ENCODE measurements around the gene PPFIBP2. TPM values are rescaled to one million over a fixed set of nuclear protein-coding genes. Genes with fewer than 3 reads are reported as not detected.

Gene PPFIBP2
- polyA plus RNA-seq, 4 donors: 26.5 to 71.7 (median 62.4) TPM

GRCh38 chr11:7485186-7486097 lies 28.4 kb upstream of the PPFIBP2 start, which contains the start of gene OLFML1:
OLFML1 (plus strand) TSS chr11:7485506; CDS start chr11:7485876, 370 bp downstream.
- Histone ChIP-seq H3K36me3 (ENCODE audit: control insufficient read depth in 3 of 3, insufficient read depth in 2 of 3, low read depth in 1 of 3, low read length in 3 of 3) (no peaks in the 10 kb centered on the region), H3K27ac (ENCODE audit: low read depth in 1 of 3, low read length in 2 of 3) (peak within 1 kb of the TSS in 2 of 3 donors; percentile 40 to 50), H3K27me3 (ENCODE audit: control insufficient read depth in 3 of 3, insufficient read depth in 3 of 3, low read length in 3 of 3) (no peaks in the 10 kb centered on the region), H3K4me1 (ENCODE audit: control insufficient read depth in 3 of 3, insufficient read depth in 2 of 3, low read depth in 1 of 3, low read length in 2 of 3) (no peaks in the 10 kb centered on the region), H3K9me3 (ENCODE audit: control insufficient read depth in 2 of 2, insufficient read depth in 1 of 2, low read depth in 1 of 2, low read length in 1 of 2) (no peaks in the 10 kb centered on the region), H3K4me3 (ENCODE audit: low read depth in 1 of 3, low read length in 3 of 3) (peak within 1 kb of the TSS in 2 of 3 donors; percentile 29 to 46)
- DNase-seq (peak in 1 of 2 donors; percentile 26), FAIRE-seq (no peak)
- WGBS, 3 donors: 51 to 76% (median 67%) methylated on average over 15 of the region's 15 CpGs

DNA sequence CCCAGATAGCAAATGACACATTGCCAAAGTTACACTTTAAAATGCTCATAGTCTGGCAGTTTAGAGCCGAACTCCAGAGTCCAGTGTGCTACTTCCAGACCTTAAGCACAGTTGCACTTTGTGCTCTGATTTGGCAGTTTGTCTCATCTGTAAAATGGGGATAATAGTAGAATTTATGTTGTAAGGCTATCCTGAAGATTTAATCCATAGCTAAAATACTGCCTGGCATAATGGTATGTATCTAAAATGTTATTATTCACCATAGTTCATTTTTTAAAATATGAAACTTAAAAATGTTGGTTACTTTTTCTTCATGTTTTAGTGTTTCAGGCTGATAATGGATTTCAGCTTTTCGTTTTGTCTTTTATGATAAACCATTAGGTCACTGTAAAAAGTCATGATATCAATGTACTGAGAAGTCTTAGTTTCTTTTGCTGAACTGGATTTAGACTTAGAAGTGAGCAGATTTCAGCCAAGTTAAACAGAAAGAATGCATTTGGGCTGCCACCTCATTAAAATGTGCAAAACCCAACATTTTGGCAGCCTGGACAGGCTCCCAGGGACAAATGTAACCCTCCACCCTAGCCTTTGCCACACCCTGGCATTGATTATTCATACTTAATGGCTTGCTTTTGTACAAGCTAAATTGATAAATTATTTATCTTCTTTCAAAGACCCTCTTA lies 27.6 kb upstream of the PPFIBP2 start:
- FAIRE-seq (no peak), DNase-seq (peak in 1 of 2 donors; percentile 7)
- peak overlapping the region in 1 of 3 donors; percentile 46 for H3K4me3 ChIP-seq (ENCODE audit: low read depth in 1 of 3, low read length in 3 of 3)
- peaks cover 0 to under 1% (median 0%) of the 10 kb centered on the region in 3 donors for H3K4me1 ChIP-seq (ENCODE audit: control insufficient read depth in 3 of 3, insufficient read depth in 2 of 3, low read depth in 1 of 3, low read length in 2 of 3)
- no peak overlapping the region for H3K27ac ChIP-seq (ENCODE audit: low read depth in 1 of 3, low read length in 2 of 3)
- H3K36me3 ChIP-seq (ENCODE audit: control insufficient read depth in 3 of 3, insufficient read depth in 2 of 3, low read depth in 1 of 3, low read length in 3 of 3): no peaks in the 10 kb centered on the region
- H3K9me3 ChIP-seq (ENCODE audit: control insufficient read depth in 2 of 2, insufficient read depth in 1 of 2, low read depth in 1 of 2, low read length in 1 of 2): no peaks in the 10 kb centered on the region
- WGBS, 3 donors: 39 to 50% (median 46%) methylated on average over 2 of the region's 2 CpGs
- no peaks in the 10 kb centered on the region for H3K27me3 ChIP-seq (ENCODE audit: control insufficient read depth in 3 of 3, insufficient read depth in 3 of 3, low read length in 3 of 3)

DNA sequence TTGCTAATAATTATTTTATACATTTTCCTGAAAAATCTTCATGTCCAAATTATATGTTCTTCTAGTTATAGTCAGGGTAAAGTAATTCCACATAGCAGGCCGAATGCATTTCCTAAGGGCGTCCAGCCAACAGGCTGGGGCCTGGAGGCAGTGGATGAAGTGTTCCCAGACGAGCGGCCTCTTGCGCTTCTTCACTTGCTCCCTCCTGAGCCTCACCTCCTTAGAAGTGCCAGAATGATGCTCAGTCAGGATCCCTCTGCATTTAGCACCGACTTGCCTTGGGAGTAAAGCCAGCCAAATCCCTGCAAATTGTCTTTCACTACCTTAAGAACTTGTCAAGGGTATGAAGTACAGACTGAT lies 27.0 kb upstream of the PPFIBP2 start:
- Histone ChIP-seq H3K27ac (ENCODE audit: low read depth in 1 of 3, low read length in 2 of 3) (no peak overlapping the region), H3K4me3 (ENCODE audit: low read depth in 1 of 3, low read length in 3 of 3) (peak overlapping the region in 1 of 3 donors; percentile 17), H3K9me3 (ENCODE audit: control insufficient read depth in 2 of 2, insufficient read depth in 1 of 2, low read depth in 1 of 2, low read length in 1 of 2) (no peaks in the 10 kb centered on the region), H3K27me3 (ENCODE audit: control insufficient read depth in 3 of 3, insufficient read depth in 3 of 3, low read length in 3 of 3) (no peaks in the 10 kb centered on the region), H3K4me1 (ENCODE audit: control insufficient read depth in 3 of 3, insufficient read depth in 2 of 3, low read depth in 1 of 3, low read length in 2 of 3) (peaks cover 0 to 5% (median 0%) of the 10 kb centered on the region in 3 donors), H3K36me3 (ENCODE audit: control insufficient read depth in 3 of 3, insufficient read depth in 2 of 3, low read depth in 1 of 3, low read length in 3 of 3) (no peaks in the 10 kb centered on the region)
- FAIRE-seq: no peak
- DNase-seq: no peak
- WGBS, 3 donors: 60 to 88% (median 83%) methylated on average over 6 of the region's 6 CpGs

- peaks cover 0 to 8% (median 0%) of the 10 kb centered on the region in 3 donors for H3K4me1 ChIP-seq (ENCODE audit: control insufficient read depth in 3 of 3, insufficient read depth in 2 of 3, low read depth in 1 of 3, low read length in 2 of 3)
- H3K27me3 ChIP-seq (ENCODE audit: control insufficient read depth in 3 of 3, insufficient read depth in 3 of 3, low read length in 3 of 3): no peaks in the 10 kb centered on the region
- H3K9me3 ChIP-seq (ENCODE audit: control insufficient read depth in 2 of 2, insufficient read depth in 1 of 2, low read depth in 1 of 2, low read length in 1 of 2): no peaks in the 10 kb centered on the region
- H3K4me3 ChIP-seq (ENCODE audit: low read depth in 1 of 3, low read length in 3 of 3): peak overlapping the region in 1 of 3 donors; percentile 17
- no peaks in the 10 kb centered on the region for H3K36me3 ChIP-seq (ENCODE audit: control insufficient read depth in 3 of 3, insufficient read depth in 2 of 3, low read depth in 1 of 3, low read length in 3 of 3)
- 53 to 64% (median 59%) methylated on average over 2 of the region's 2 CpGs for WGBS, 3 donors
- DNase-seq (no peak), FAIRE-seq (no peak)
- no peak overlapping the region for H3K27ac ChIP-seq (ENCODE audit: low read depth in 1 of 3, low read length in 2 of 3)
These were observed 26.4 kb upstream of the PPFIBP2 start for GRCh38 chr11:7487360-7487759.

GRCh38 chr11:7488681-7489080 lies 25.1 kb upstream of the PPFIBP2 start:
- Histone ChIP-seq H3K36me3 (ENCODE audit: control insufficient read depth in 3 of 3, insufficient read depth in 2 of 3, low read depth in 1 of 3, low read length in 3 of 3) (no peaks in the 10 kb centered on the region), H3K27me3 (ENCODE audit: control insufficient read depth in 3 of 3, insufficient read depth in 3 of 3, low read length in 3 of 3) (no peaks in the 10 kb centered on the region), H3K27ac (ENCODE audit: low read depth in 1 of 3, low read length in 2 of 3) (no peak overlapping the region), H3K9me3 (ENCODE audit: control insufficient read depth in 2 of 2, insufficient read depth in 1 of 2, low read depth in 1 of 2, low read length in 1 of 2) (no peaks in the 10 kb centered on the region), H3K4me1 (ENCODE audit: control insufficient read depth in 3 of 3, insufficient read depth in 2 of 3, low read depth in 1 of 3, low read length in 2 of 3) (peaks cover 0 to 8% (median 0%) of the 10 kb centered on the region in 3 donors), H3K4me3 (ENCODE audit: low read depth in 1 of 3, low read length in 3 of 3) (no peak overlapping the region)
- 47 to 86% (median 76%) methylated on average over 1 of the region's 1 CpG for WGBS, 3 donors
- FAIRE-seq: no peak
- no peak for DNase-seq

DNA sequence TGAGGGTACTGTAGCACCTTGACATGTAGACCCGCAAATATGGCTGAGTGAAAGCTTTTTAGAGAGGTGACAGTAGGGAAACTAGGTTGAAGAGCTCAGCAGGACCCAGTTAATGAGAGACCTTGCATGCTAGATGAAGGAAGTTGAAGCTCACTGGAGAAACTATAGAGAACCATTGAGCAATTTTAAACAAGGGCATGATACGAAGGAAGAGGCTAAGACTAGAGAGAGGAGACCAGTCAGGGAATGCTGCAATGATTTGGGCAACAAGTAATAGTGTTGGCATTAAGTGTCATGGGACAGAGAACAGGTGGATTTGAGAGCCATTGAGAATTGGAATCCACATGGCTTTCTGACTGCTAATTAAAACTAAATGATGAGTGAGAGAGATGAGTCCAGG lies 24.4 kb upstream of the PPFIBP2 start:
- Histone ChIP-seq H3K36me3 (ENCODE audit: control insufficient read depth in 3 of 3, insufficient read depth in 2 of 3, low read depth in 1 of 3, low read length in 3 of 3) (no peaks in the 10 kb centered on the region), H3K27ac (ENCODE audit: low read depth in 1 of 3, low read length in 2 of 3) (no peak overlapping the region), H3K27me3 (ENCODE audit: control insufficient read depth in 3 of 3, insufficient read depth in 3 of 3, low read length in 3 of 3) (no peaks in the 10 kb centered on the region), H3K4me1 (ENCODE audit: control insufficient read depth in 3 of 3, insufficient read depth in 2 of 3, low read depth in 1 of 3, low read length in 2 of 3) (peaks cover 0 to 9% (median 0%) of the 10 kb centered on the region in 3 donors), H3K9me3 (ENCODE audit: control insufficient read depth in 2 of 2, insufficient read depth in 1 of 2, low read depth in 1 of 2, low read length in 1 of 2) (no peaks in the 10 kb centered on the region), H3K4me3 (ENCODE audit: low read depth in 1 of 3, low read length in 3 of 3) (no peak overlapping the region)
- WGBS, 3 donors: 82 to 96% (median 88%) methylated on average over 2 of the region's 2 CpGs
- FAIRE-seq: no peak
- DNase-seq: no peak

GRCh38 chr11:7490054-7490453 lies 23.7 kb upstream of the PPFIBP2 start:
- no peaks in the 10 kb centered on the region for H3K9me3 ChIP-seq (ENCODE audit: control insufficient read depth in 2 of 2, insufficient read depth in 1 of 2, low read depth in 1 of 2, low read length in 1 of 2)
- peak overlapping the region in 1 of 3 donors; percentile 2 for H3K27ac ChIP-seq (ENCODE audit: low read depth in 1 of 3, low read length in 2 of 3)
- no peak overlapping the region for H3K4me3 ChIP-seq (ENCODE audit: low read depth in 1 of 3, low read length in 3 of 3)
- H3K4me1 ChIP-seq (ENCODE audit: control insufficient read depth in 3 of 3, insufficient read depth in 2 of 3, low read depth in 1 of 3, low read length in 2 of 3): peaks cover 0 to 16% (median under 1%) of the 10 kb centered on the region in 3 donors
- H3K36me3 ChIP-seq (ENCODE audit: control insufficient read depth in 3 of 3, insufficient read depth in 2 of 3, low read depth in 1 of 3, low read length in 3 of 3): no peaks in the 10 kb centered on the region
- WGBS, 3 donors: 83 to 98% (median 85%) methylated on average over 4 of the region's 4 CpGs
- DNase-seq: no peak
- no peak for FAIRE-seq
- H3K27me3 ChIP-seq (ENCODE audit: control insufficient read depth in 3 of 3, insufficient read depth in 3 of 3, low read length in 3 of 3): no peaks in the 10 kb centered on the region

- DNase-seq (no peak), FAIRE-seq (no peak)
- Histone ChIP-seq H3K4me3 (ENCODE audit: low read depth in 1 of 3, low read length in 3 of 3) (no peak overlapping the region), H3K9me3 (ENCODE audit: control insufficient read depth in 2 of 2, insufficient read depth in 1 of 2, low read depth in 1 of 2, low read length in 1 of 2) (no peaks in the 10 kb centered on the region), H3K4me1 (ENCODE audit: control insufficient read depth in 3 of 3, insufficient read depth in 2 of 3, low read depth in 1 of 3, low read length in 2 of 3) (peaks cover 0 to 18% (median 2%) of the 10 kb centered on the region in 3 donors), H3K27me3 (ENCODE audit: control insufficient read depth in 3 of 3, insufficient read depth in 3 of 3, low read length in 3 of 3) (no peaks in the 10 kb centered on the region), H3K36me3 (ENCODE audit: control insufficient read depth in 3 of 3, insufficient read depth in 2 of 3, low read depth in 1 of 3, low read length in 3 of 3) (no peaks in the 10 kb centered on the region), H3K27ac (ENCODE audit: low read depth in 1 of 3, low read length in 2 of 3) (peak overlapping the region in 1 of 3 donors; percentile 2)
- 76 to 88% (median 79%) methylated on average over 1 of the region's 1 CpG for WGBS, 3 donors
These were observed 23.3 kb upstream of the PPFIBP2 start for GRCh38 chr11:7490535-7490934.

Data from small intestine (tissue), 7 donors.